Mesodermal cell (in vitro differentiated cells): Measurements from ENCODE around the gene C1orf198. TPM values are rescaled to one million over a fixed set of nuclear protein-coding genes. Genes with fewer than 3 reads are reported as not detected.

Source experiments
- H3K27ac ChIP-seq: 2 replicates; pipeline ENCODE4 v1.7.0; 2013; ENCODE audit warnings: mild to moderate bottlenecking, low read depth, low read length, moderate library complexity; ENCODE audit not compliant: severe bottlenecking
- H3K36me3 ChIP-seq: 2 replicates; pipeline ENCODE4 v1.7.1; 2013; ENCODE audit warnings: mild to moderate bottlenecking, low read length, moderate library complexity; ENCODE audit not compliant: control insufficient read depth, insufficient read depth
- H3K4me1 ChIP-seq: one replicate; pipeline ENCODE4 v1.7.1; 2013; ENCODE audit warnings: mild to moderate bottlenecking, low read length; ENCODE audit not compliant: insufficient read depth, control insufficient read depth, poor library complexity, severe bottlenecking
- H3K4me3 ChIP-seq: 2 replicates; pipeline ENCODE4 v1.7.0; 2013; ENCODE audit warnings: low read length, control low read depth, mild to moderate bottlenecking; ENCODE audit not compliant: insufficient read depth, poor library complexity, severe bottlenecking; ENCODE audit errors: extremely low read depth
- H3K9me3 ChIP-seq: 2 replicates; pipeline ENCODE4 v1.7.1; 2013; ENCODE audit warnings: mild to moderate bottlenecking, low read length, moderate library complexity; ENCODE audit not compliant: control insufficient read depth
- WGBS, 2 experiments: methylation state at CpG; one replicate each; pipeline ENCODE4 v1.1.5; 2013; ENCODE audit warnings: missing lambda C conversion rate in 2 of 2; ENCODE audit not compliant: insufficient coverage in 2 of 2; 5-methylcytosine and 5-hydroxymethylcytosine counted together
- polyA plus RNA-seq, 2 experiments: library from polyadenylated mRNA; stranded (reverse); fragments of 50-300 nt; gene quantifications; one replicate each; pipeline ENCODE4 v1.2.3, GENCODE V29; 2013

C1orf198 gene, protein sequence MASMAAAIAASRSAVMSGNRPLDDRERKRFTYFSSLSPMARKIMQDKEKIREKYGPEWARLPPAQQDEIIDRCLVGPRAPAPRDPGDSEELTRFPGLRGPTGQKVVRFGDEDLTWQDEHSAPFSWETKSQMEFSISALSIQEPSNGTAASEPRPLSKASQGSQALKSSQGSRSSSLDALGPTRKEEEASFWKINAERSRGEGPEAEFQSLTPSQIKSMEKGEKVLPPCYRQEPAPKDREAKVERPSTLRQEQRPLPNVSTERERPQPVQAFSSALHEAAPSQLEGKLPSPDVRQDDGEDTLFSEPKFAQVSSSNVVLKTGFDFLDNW
- 50.5 TPM for polyA plus RNA-seq (2013, experiment 1 of 2)
- 50.3 TPM for polyA plus RNA-seq (2013, experiment 2 of 2)

- WGBS, 2 experiments, result 1% methylated on average over 46 to 61 of the region's 96 CpGs
- H3K4me1 ChIP-seq, result peaks cover 34% of the 10 kb centered on the region
- peaks cover 17% of the 10 kb centered on the region for H3K36me3 ChIP-seq
- H3K9me3 ChIP-seq, result no peaks in the 10 kb centered on the region
- peak within 1 kb of the TSS; percentile 92 for H3K4me3 ChIP-seq
- peak within 1 kb of the TSS; percentile 97 for H3K27ac ChIP-seq
Measured at GRCh38 chr1:230867903-230868735, at the start of gene C1orf198. Gene C1orf198, minus strand, starts transcription at chr1:230868521. Its CDS starts 9 bp downstream, at chr1:230868512.

DNA sequence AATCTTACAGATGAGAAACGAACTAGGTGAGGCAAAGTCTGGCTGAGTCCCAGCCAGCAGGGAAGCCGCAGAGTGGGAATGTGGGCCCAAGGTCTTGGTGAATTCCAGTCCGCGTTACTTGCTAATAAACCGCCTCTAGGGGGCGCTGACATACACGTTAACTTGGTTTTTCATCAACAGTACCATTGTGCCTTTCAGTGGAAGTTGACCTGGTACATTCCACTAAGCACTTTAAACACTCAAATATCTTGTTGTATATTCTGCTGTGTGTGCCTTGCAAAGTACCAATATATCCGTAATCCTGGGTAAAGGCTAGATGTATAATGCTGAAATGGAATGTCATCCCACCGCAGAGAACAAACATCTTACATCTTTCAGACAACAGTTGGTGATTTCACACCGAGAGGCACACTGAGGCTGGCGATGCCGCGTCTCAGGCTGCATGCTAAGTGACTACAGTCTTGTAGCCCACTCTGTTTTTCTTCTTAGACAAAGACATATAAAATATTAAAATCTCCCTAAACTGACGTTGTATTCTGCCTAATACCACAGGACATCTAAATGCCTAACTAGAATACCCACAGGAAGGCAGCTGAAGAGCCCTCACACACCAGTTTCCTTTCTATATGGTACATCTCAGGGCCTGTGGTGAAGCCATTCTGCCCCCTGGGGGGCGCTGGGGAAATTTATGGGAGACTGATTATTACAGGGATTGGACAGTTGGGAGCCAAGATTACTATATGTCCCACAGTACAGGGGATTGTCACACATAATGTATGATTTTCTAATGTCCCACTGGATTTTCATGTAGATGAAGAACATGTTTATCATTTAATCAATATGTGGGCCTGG is 49.2 kb upstream of the C1orf198 start:
- Histone ChIP-seq H3K27ac (no peak overlapping the region), H3K36me3 (no peaks in the 10 kb centered on the region), H3K9me3 (no peaks in the 10 kb centered on the region), H3K4me1 (no peaks in the 10 kb centered on the region), H3K4me3 (no peak overlapping the region)
- 58 to 63% methylated on average over 11 to 12 of the region's 15 CpGs for WGBS, 2 experiments

- H3K27ac ChIP-seq, result no peak overlapping the region
- no peaks in the 10 kb centered on the region for H3K9me3 ChIP-seq
- 89 to 100% methylated on average over 2 to 6 of the region's 8 CpGs for WGBS, 2 experiments
- no peak overlapping the region for H3K4me3 ChIP-seq
- H3K36me3 ChIP-seq, result no peaks in the 10 kb centered on the region
- no peaks in the 10 kb centered on the region for H3K4me1 ChIP-seq
Measured at GRCh38 chr1:230916587-230917283, 48.4 kb upstream of the C1orf198 start.

GRCh38 chr1:230915078-230915477 is 46.8 kb upstream of the C1orf198 start:
- Histone ChIP-seq H3K27ac (no peak overlapping the region), H3K9me3 (no peaks in the 10 kb centered on the region), H3K36me3 (no peaks in the 10 kb centered on the region), H3K4me1 (no peaks in the 10 kb centered on the region), H3K4me3 (no peak overlapping the region)

- no peaks in the 10 kb centered on the region for H3K4me1 ChIP-seq
- no peak overlapping the region for H3K27ac ChIP-seq
- H3K36me3 ChIP-seq, result no peaks in the 10 kb centered on the region
- 88 to 94% methylated on average over 2 of the region's 2 CpGs for WGBS, 2 experiments
- H3K4me3 ChIP-seq, result no peak overlapping the region
- H3K9me3 ChIP-seq, result no peaks in the 10 kb centered on the region
Measured at GRCh38 chr1:230913496-230913895, 45.2 kb upstream of the C1orf198 start.

GRCh38 chr1:230910755-230911117 is 42.4 kb upstream of the C1orf198 start:
- no peaks in the 10 kb centered on the region for H3K4me1 ChIP-seq
- no peak overlapping the region for H3K4me3 ChIP-seq
- no peaks in the 10 kb centered on the region for H3K9me3 ChIP-seq
- H3K27ac ChIP-seq, result no peak overlapping the region
- H3K36me3 ChIP-seq, result no peaks in the 10 kb centered on the region

DNA sequence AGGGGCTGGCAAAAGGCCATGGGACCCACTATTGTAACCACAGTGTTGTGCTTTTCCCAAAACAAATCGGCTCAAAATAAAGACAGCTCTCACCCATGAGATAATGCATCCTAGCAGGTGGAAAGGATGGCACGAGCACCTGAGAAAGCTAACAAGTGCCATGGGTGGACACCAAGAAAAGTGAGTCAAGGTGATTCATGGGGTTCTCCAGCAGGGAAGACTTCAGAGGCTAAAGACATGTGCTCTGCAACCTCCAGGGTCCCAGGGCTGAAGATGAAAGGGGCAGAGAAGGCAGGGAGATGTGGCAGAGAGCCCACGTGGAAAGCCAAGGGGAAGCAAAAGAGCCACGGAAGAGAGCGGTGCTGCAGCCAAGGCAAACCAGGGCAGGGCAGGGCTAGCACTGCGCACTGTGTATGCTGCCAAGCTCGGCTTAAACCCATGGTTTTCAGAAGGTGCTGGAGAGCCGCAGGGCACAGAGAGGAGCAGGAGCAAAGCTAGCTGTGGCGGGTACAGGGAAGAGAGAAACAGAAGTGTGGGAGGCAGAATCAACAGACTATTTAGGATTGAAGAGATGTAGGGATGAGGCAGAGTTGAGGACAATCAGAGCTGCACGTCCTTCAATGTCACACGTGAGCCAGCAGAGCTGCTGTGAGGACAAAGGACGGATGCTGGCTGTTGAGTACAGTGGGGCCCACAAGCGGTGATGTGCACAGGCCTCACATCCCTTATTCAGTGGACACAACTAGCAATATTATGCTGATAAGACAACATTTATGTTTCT is 41.8 kb upstream of the C1orf198 start:
- no peak overlapping the region for H3K27ac ChIP-seq
- WGBS, 2 experiments, result 94 to 95% methylated on average over 10 to 11 of the region's 13 CpGs
- no peaks in the 10 kb centered on the region for H3K36me3 ChIP-seq
- H3K4me1 ChIP-seq, result no peaks in the 10 kb centered on the region
- H3K4me3 ChIP-seq, result no peak overlapping the region
- no peaks in the 10 kb centered on the region for H3K9me3 ChIP-seq

DNA sequence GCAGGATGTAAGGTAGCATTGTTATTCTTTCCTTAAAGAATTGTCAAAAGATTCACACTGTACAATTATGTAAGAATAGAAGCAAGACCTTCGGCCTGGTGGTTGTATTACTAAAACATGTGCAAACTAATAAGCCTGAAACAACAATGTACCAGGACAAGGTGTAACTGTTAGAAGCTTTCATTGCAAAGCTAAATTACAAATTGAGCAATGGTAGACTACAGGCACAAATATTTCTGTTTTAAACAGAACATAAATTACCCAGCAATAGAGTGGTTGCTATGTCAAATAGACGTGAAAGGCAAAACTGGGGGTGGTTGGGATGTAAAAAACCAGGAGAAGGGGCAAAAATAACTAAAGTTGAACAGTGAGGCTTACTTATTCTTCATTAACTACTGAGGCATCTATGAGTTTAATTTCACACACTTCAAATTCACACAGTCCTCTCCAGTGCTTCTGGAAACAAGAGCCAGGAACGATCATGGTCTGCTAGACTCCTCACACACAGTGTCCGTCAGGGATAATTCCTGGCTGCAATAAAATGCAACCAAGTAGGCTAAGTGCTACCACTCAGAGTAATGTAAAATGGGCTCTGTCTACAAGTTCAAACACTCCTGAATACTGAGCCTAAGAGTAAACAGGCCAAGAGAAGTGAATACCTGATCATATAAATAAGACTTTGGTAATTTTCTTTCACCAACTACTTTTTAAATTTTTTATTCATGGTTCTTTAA is 39.3 kb upstream of the C1orf198 start:
- H3K36me3 ChIP-seq, result no peaks in the 10 kb centered on the region
- no peak overlapping the region for H3K4me3 ChIP-seq
- H3K27ac ChIP-seq, result no peak overlapping the region
- no peaks in the 10 kb centered on the region for H3K4me1 ChIP-seq
- 93 to 100% methylated on average over 1 to 3 of the region's 4 CpGs for WGBS, 2 experiments
- H3K9me3 ChIP-seq, result no peaks in the 10 kb centered on the region

- Histone ChIP-seq H3K27ac (peak overlapping the region; percentile 37), H3K4me1 (no peaks in the 10 kb centered on the region), H3K36me3 (no peaks in the 10 kb centered on the region), H3K4me3 (no peak overlapping the region), H3K9me3 (no peaks in the 10 kb centered on the region)
- 100% methylated on average over 1 of the region's 2 CpGs; no CpG with 5 or more reads in 1 of the 2 experiments for WGBS, 2 experiments
Measured at GRCh38 chr1:230906226-230906625, 37.9 kb upstream of the C1orf198 start.
